Cerebellar nuclear complex (tissue), 1 donor: ENCODE data around the gene TNRC6B.
A peak's percentile ranks its signal among the peaks of the same experiment; 100 is the strongest.
"Not testable (repeated sequence)": the region's sequence is repeated elsewhere in the genome, so short reads cannot be mapped to it uniquely, and the experiment has no call there.

Experiments
- DNase-seq, 2 experiments: peaks; one replicate each; lab custom pipeline; 2025; lab: John Stamatoyannopoulos, UW

The TNRC6B gene

GRCh38 chr22:40183029-40183581 is 5.4 kb downstream of the TNRC6B start:
- no peak for DNase-seq

GRCh38 chr22:40183603-40184002 is 5.9 kb downstream of the TNRC6B start:
- DNase-seq: not testable (repeated sequence)

- DNase-seq: no peak
These were observed 9.7 kb downstream of the TNRC6B start for GRCh38 chr22:40187389-40187788.

- DNase-seq: no peak
These were observed 12.3 kb downstream of the TNRC6B start for GRCh38 chr22:40189997-40190396.

GRCh38 chr22:40190501-40190900 is 12.8 kb downstream of the TNRC6B start:
- DNase-seq: no peak

- no peak for DNase-seq
These were observed 16.0 kb downstream of the TNRC6B start for GRCh38 chr22:40193429-40194421.

- no peak for DNase-seq
These were observed 16.9 kb downstream of the TNRC6B start for GRCh38 chr22:40194656-40195055.

- no peak for DNase-seq
These were observed 19.1 kb downstream of the TNRC6B start for GRCh38 chr22:40196628-40197360.

GRCh38 chr22:40197421-40197820 is 19.7 kb downstream of the TNRC6B start:
- DNase-seq: peak in 1 of 2 experiments; percentile 21

GRCh38 chr22:40198733-40199132 is 21.0 kb downstream of the TNRC6B start:
- no peak for DNase-seq

- DNase-seq: peak; percentile 62 to 85
These were observed 21.5 kb downstream of the TNRC6B start for GRCh38 chr22:40199223-40199622.

- DNase-seq: no peak
These were observed 22.1 kb downstream of the TNRC6B start for GRCh38 chr22:40199852-40200251.

GRCh38 chr22:40200795-40201530 is 23.2 kb downstream of the TNRC6B start:
- DNase-seq: no peak

GRCh38 chr22:40202225-40202944 is 24.7 kb downstream of the TNRC6B start:
- peak in 1 of 2 experiments; percentile 17 for DNase-seq

GRCh38 chr22:40203572-40203971 is 25.8 kb downstream of the TNRC6B start:
- DNase-seq: peak in 1 of 2 experiments; percentile 33

- DNase-seq: peak in 1 of 2 experiments; percentile 62
These were observed 26.8 kb downstream of the TNRC6B start for GRCh38 chr22:40204321-40205116.

GRCh38 chr22:40206561-40206960 is 28.8 kb downstream of the TNRC6B start:
- DNase-seq: no peak

- no peak for DNase-seq
These were observed 33.1 kb downstream of the TNRC6B start for GRCh38 chr22:40210818-40211217.

- no peak for DNase-seq
These were observed 33.8 kb downstream of the TNRC6B start for GRCh38 chr22:40211476-40212054.

- DNase-seq: no peak
These were observed 34.4 kb downstream of the TNRC6B start for GRCh38 chr22:40212121-40212520.
